Measurements from ENCODE around the gene CD2BP2. TPM values are rescaled to one million over a fixed set of nuclear protein-coding genes. Genes with fewer than 3 reads are reported as not detected.
A peak's percentile ranks its signal among the peaks of the same experiment; 100 is the strongest.

Gene CD2BP2
- total and polyA plus RNA-seq, 12 donors = 27.5 to 95.8 (median 73.0) TPM

DNA sequence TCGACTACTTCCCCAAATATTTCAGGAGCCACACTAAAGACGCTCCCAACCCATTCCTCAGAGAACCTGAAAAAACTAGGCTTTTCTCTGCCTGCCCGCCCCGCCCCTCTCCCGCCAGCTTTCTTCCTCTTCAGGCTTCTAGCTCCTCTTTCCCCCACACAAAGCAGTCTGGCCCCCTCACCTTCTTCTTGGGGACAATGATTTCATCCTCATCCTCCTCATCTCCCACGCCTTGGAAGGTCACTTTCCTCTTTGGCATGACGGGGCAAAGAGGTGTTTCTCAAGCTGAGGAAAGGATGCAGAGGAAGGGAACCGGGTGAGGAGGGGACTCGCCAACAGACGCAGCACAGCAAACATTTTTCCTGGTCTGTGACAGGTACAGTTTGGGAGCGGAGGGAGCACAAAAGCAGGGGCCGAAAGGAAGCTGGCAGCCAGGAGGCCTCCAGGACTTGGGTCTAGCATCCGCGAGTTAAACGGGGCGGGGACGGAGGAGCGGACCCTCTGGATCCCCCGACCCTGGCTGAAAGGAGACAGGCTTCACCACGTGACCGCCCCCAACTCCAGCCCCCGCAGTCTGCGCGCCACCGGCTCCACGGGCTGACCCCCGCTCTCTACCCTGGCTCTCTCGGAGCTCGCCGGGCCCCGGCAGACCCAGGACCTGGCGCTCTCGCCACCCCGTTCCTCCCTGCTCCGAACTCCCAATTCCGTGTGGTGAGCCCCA, 525 bp downstream of the CD2BP2 start:
- TF ChIP-seq POLR2A (IDR thresholded peaks at IDR 0.05) = no peak
- TF ChIP-seq, protein P1, sequence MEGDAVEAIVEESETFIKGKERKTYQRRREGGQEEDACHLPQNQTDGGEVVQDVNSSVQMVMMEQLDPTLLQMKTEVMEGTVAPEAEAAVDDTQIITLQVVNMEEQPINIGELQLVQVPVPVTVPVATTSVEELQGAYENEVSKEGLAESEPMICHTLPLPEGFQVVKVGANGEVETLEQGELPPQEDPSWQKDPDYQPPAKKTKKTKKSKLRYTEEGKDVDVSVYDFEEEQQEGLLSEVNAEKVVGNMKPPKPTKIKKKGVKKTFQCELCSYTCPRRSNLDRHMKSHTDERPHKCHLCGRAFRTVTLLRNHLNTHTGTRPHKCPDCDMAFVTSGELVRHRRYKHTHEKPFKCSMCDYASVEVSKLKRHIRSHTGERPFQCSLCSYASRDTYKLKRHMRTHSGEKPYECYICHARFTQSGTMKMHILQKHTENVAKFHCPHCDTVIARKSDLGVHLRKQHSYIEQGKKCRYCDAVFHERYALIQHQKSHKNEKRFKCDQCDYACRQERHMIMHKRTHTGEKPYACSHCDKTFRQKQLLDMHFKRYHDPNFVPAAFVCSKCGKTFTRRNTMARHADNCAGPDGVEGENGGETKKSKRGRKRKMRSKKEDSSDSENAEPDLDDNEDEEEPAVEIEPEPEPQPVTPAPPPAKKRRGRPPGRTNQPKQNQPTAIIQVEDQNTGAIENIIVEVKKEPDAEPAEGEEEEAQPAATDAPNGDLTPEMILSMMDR (IDR thresholded peaks at IDR 0.05) = no peak
- H3K27me3 ChIP-seq = no peaks in the 10 kb centered on the region
- peaks cover 42 to 44% of the 10 kb centered on the region in 2 donors for H3K4me1 ChIP-seq (replicated peaks in 1 of 2)
- H3K36me3 ChIP-seq (replicated peaks in 1 of 2) = peaks cover 0 to 62% of the 10 kb centered on the region in 2 donors
- WGBS, 4 donors = 1 to 2% (median 2%) methylated on average over 18 to 36 of the region's 36 CpGs
- intact Hi-C loops (cut with DNase I) = no loop called here
- H3K9me3 ChIP-seq (replicated peaks in 1 of 3) = no peaks in the 10 kb centered on the region
- H3K27ac ChIP-seq = peak overlapping the region; percentile 50 to 98 (median 95)
- H3K4me3 ChIP-seq = peak overlapping the region; percentile 25 to 90 (median 51)
- DNase-seq = peak in 2 of 7 donors; percentile 32 to 41

DNA sequence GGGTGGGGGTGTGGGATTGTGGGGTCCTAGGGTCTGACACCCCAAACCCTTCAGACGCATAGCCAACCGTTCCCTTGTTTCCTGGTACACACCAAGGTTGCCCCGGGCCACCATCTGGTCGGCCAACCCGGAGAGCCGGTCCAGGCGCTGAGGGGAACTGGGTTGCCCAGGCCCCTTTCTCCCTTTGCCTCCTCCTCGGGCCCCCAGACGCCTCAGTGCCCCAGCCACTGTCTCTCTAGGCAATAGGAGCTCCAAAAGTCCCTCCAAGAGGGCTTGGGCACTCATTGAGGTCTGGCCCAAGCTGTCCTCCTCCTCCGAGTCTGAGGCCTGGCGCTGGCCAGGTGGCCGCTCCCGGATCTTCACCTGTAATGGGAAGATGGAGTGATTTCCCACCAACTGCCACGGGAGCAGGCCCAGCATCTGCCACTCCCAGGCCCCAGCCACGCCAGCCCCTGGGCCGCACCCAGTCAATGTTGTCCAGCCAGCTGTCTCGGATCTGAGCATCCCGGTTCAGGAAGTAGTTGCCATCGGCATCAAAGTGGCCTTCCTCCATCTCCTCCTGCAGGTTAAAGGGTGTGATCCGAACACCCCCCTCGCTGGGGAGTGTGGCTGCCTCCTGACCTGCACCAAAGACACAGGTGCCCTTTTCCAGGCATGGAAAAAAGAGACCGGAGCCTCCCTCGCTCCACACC, 1.5 kb downstream of the CD2BP2 start:
- Histone ChIP-seq H3K9me3 (replicated peaks in 1 of 3) (no peaks in the 10 kb centered on the region), H3K27me3 (no peaks in the 10 kb centered on the region), H3K27ac (peak overlapping the region in 3 of 5 donors; percentile 72 to 98 (median 98)), H3K4me1 (replicated peaks in 1 of 2) (peaks cover 42 to 44% of the 10 kb centered on the region in 2 donors), H3K4me3 (peak overlapping the region in 1 of 4 donors; percentile 90), H3K36me3 (replicated peaks in 1 of 2) (peaks cover 0 to 52% of the 10 kb centered on the region in 2 donors)
- WGBS, 4 donors = 84 to 93% (median 87%) methylated on average over 13 to 23 of the region's 23 CpGs
- intact Hi-C loops (cut with DNase I) = no loop called here
- DNase-seq = peak in 3 of 7 donors; percentile 22 to 37 (median 31)
- TF ChIP-seq, protein P1 (IDR thresholded peaks at IDR 0.05) = no peak
- no peak for TF ChIP-seq POLR2A (IDR thresholded peaks at IDR 0.05)

- intact Hi-C loops (cut with DNase I) = no loop called here
- H3K4me1 ChIP-seq (replicated peaks in 1 of 2) = peaks cover 42 to 44% of the 10 kb centered on the region in 2 donors
- no peaks in the 10 kb centered on the region for H3K9me3 ChIP-seq (replicated peaks in 1 of 3)
- WGBS, 4 donors = 75 to 81% (median 78%) methylated on average over 13 to 14 of the region's 14 CpGs
- peak in 2 of 7 donors; percentile 26 to 40 for DNase-seq
- H3K27ac ChIP-seq = peak overlapping the region; percentile 3 to 98 (median 88)
- peaks cover 0 to 43% of the 10 kb centered on the region in 2 donors for H3K36me3 ChIP-seq (replicated peaks in 1 of 2)
- H3K27me3 ChIP-seq = no peaks in the 10 kb centered on the region
- no peak overlapping the region for H3K4me3 ChIP-seq
- TF ChIP-seq, protein P1 (IDR thresholded peaks at IDR 0.05) = peak in 1 of 6 experiments; percentile 7
- no peak for TF ChIP-seq POLR2A (IDR thresholded peaks at IDR 0.05)
These were observed 2.4 kb downstream of the CD2BP2 start for GRCh38 chr16:30352488-30353401.

All from adrenal gland (tissue), 12 donors.